DMS 273 treated with DMSO at 0.1 percent for 48 hours (cell line): ENCODE measurements around the gene MGME1.

Experiments
- DNase-seq: peaks from one replicate; lab custom pipeline; 2025; lab: John Stamatoyannopoulos, UW

The MGME1 gene, protein sequence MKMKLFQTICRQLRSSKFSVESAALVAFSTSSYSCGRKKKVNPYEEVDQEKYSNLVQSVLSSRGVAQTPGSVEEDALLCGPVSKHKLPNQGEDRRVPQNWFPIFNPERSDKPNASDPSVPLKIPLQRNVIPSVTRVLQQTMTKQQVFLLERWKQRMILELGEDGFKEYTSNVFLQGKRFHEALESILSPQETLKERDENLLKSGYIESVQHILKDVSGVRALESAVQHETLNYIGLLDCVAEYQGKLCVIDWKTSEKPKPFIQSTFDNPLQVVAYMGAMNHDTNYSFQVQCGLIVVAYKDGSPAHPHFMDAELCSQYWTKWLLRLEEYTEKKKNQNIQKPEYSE

GRCh38 chr20:17968366-17969277 is at the start of gene MGME1, which contains the start of gene SNX5:
TSS of gene MGME1 (plus strand) at chr20:17969018. CDS start at chr20:17969860, 842 bp downstream.
TSS of gene SNX5 (minus strand) at chr20:17968794. CDS start at chr20:17968425, 369 bp downstream.
- peak; percentile 98 for DNase-seq

GRCh38 chr20:17919149-17919548 is 49.7 kb upstream of the MGME1 start:
- no peak for DNase-seq

DNA sequence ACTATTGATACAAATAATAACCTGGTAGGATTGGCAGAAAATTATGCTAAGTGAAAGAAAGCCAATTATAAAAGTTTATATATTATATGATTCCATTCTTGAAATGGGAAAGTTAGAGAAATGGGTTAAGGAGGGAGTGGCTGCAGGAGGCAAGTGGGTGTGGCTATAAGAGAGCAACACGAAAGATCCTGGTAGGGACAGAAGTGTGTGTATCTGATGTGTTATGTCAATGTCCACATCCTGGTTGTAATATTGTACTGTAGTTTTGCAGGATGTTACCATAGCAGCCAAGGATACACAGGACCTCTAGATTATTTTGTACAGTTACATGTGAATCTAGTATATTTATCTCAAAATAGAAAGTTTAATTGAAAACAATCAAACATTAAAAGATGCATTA is 47.0 kb upstream of the MGME1 start:
- DNase-seq: no peak

DNA sequence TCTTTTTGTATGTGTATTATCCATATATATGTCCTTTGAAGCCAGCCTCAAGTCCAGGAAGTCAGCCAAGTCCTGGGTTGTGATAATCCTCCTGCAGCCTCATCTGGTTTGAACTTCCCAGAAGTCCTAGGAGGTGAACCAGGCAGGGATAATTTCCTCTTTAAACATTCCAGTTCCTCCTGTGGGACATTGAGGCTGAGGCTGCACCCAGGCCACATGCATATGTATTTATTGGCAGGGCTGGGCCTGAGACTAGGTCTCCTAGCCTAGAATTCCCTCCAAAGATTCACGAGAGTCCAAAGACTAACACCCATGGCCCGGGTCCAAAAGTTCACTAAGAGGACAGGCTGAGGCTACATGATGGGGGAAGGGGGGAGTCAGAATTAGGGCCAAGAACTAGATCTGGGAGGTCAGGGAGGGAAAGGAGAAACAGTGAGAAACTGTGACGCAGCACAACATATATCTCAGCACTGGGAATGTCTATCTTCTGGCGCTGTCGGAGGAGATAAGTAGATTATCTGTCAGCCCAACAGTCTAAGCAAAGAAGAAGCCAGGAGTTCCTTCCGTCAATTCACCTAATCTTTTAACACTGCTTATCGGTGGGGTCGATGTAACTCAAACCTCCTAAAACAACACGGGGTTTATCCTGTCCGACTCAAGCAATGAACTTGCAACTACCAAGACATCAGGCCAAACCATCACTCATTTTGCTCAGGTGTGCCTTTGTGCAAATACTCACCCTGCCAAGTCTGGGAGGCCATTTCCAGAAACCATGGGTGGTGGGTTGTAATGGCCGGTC is 43.5 kb upstream of the MGME1 start:
- DNase-seq: no peak

- no peak for DNase-seq
Observed at GRCh38 chr20:17925940-17926300, 42.9 kb upstream of the MGME1 start.

DNA sequence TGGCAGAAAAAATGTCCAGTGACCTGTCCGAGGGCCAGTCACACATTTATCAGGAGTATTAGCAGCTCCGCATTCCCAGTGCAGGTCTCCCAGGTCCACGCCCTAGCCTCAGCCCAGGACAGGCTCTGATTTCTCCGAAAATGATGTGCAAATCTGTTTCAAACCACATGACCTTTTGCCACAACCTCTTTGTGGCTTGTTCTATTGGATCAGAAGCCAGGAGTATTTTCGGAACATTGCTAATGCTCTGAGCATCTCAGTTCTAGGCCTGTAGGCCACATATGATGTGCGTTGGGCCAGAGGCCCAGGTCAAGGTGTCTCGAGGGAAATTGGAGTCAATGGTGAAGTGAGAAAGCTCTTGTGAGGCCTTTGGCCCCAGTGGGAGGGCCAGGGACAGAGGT is 40.6 kb upstream of the MGME1 start:
- no peak for DNase-seq

GRCh38 chr20:17928633-17929311 is 40.0 kb upstream of the MGME1 start:
- no peak for DNase-seq

DNA sequence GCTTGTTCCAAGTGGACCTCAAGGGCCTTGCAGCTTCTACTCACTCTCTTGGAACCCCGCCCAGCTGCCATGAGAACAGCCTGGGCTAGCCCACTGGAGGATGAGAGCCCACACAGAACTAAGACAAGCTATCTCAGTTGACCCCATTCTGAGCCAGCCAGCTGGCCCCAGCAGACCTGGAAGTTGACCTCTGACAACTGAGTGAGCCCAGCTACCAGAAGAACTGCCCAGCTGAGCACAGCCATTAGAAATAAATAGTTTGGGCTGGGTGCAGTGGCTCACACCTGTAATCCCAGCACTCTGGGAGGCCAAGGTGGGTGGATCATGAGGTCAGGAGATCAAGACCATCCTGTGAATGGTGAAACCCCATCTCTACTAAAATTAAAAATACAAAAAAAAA is 37.3 kb upstream of the MGME1 start:
- no peak for DNase-seq

DNA sequence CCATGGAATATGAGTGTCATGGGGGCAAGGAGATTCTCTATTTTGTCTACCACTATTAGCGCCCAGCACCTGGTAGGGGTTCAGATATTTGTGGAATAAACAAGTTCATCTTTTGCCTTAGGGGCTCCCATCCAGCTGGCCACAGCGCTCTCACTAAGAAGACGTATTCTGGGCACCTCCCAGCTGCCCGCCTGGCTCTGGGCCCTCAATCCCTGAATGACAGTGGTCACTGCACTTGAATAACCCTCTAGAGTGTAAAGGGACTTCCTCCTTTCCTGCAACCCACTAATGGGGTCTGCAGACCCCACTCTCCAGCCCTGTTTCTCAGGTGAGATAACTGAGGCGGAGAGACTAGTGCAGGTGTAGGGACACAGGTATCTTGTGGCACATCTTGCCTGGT is 36.4 kb upstream of the MGME1 start:
- DNase-seq: no peak

DNA sequence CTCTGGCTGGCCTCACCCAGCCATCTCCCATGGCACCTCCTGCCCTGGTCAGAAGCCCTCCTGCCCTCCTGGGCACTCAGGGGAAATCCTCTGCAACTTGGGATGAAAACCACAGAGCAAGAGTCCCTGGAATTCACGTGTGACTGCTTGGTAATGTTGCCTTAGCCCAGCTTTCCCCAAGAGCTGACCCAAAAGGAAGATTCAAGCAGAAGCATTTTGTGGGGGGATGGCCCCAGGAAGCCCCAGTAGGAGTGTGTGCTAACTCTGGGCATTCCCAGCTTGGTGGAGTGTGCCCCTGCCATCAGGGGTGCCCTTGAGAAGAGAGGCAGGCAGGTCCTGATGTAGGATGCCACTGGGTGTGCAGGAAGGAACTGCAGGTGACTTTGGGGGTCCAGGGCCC is 35.7 kb upstream of the MGME1 start:
- no peak for DNase-seq

DNA sequence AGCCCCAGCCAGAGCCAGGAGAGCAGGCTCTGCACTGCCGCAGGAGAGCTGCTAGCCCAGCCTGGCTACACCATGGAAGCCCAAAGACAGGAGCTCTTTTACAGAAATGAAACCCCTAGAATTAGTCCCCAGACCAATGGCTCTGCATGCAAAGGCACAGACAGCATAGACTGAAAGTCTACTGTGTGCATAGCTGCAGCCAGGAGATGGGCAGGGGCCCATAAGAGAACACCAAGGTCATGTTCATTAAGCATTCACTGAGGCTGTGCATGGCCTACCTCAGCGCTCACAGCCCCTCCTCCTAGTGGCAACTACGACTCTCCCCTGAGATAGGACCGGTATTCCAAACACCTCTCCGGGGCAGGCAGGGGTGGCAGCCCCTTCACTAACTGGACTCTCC is 35.1 kb upstream of the MGME1 start:
- no peak for DNase-seq

GRCh38 chr20:17934141-17934862 is 34.5 kb upstream of the MGME1 start:
- no peak for DNase-seq

GRCh38 chr20:17935186-17935585 is 33.6 kb upstream of the MGME1 start:
- DNase-seq: no peak

GRCh38 chr20:17935761-17936160 is 33.1 kb upstream of the MGME1 start:
- no peak for DNase-seq

DNA sequence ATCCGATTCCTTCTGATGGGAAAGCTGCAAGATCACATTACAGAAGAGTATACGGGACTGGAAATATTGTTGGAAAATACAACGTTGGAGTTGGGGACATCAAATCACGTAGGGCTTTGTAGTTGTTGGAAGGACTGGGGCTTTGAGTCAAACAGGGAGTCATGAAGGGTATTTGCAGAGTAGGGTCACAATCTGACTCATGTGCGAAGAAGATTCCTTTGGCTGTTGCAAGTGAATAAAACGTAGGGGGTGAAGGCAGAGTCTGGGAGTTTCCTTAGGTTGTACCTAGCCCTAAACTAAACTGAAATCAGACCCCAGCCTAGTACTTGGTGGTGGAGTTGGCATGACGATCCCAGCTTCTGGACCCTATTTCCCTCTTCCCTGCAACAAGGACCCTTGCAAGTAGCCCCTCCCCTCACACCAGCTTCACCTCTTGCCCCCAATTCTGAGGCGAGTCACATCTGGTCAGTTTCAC is 32.5 kb upstream of the MGME1 start:
- DNase-seq: no peak

DNA sequence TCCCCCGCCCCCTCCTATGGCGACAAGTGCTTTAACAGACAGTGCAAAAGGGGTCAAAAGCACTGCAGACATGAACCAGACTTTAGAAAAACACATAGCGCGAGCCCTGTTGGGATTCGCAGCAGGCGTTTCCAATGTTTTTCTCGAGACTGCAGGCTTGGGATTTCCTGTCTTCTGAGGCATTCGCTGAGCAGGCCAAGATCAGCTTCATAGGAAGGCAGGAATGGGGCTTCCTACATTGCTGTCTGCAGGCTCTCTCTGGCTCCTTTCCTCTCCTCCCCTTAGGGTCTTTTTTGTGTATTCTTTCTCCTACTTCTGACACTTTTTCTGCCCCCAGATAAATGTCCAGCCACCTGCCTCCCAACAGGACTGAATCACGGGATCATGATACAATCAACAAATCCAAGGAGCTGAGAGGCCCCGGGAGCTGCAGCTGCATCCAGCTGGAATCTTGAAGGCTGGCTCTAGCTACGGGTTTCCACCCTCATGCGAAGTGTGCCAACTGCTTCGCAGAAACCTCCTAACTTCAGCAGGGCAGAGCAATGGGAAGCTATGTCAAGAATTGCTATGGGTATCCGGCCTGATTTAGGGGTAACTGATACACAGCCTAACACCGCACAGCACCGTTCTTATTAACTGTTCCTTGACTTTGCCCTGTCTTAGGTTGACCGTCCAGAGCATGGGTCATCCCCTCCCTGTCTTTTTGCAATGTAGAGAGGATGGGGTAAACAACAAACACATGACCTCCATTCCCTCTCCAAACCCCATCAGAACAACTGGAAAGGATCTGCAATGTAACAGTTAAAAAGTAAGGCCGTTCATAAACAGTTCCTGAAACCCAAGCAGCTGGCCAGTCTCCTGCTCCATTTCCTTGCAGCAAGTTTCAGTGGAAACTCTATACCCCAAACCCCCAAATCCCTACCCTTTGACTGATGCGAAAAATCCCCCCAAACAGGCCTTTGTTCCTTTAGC is 31.8 kb upstream of the MGME1 start:
- DNase-seq: no peak

- peak; percentile 38 for DNase-seq
Observed at GRCh38 chr20:17938871-17939619, 29.8 kb upstream of the MGME1 start.

- DNase-seq: no peak
Observed at GRCh38 chr20:17939622-17940223, 29.1 kb upstream of the MGME1 start.
